DND-41 (cell line): Measurements from ENCODE around the gene MEGF8.

Source experiments
- ATAC-seq: fragments of 200-7000 bp; cut with Tn5 transposase; 3 replicates; pipeline ENCODE4 v1.9.1; 2021; ENCODE audit warnings: low read depth; ENCODE audit not compliant: insufficient read depth
- DNase-seq: peaks from one replicate; pipeline ENCODE4 v3.0.0-alpha.2; 2020
- H2AFZ ChIP-seq: 2 replicates; pipeline ENCODE4 v1.6.0; 2012; ENCODE audit warnings: low read depth, low read length
- H3K27ac ChIP-seq: 2 replicates; pipeline ENCODE4 v1.5.1; 2012; ENCODE audit warnings: low read length, inconsistent platforms
- H3K27me3 ChIP-seq: fragments of 200-600 bp; sonication (generic); 2 replicates; pipeline ENCODE4 v1.6.0; 2012; ENCODE audit warnings: low read length, mild to moderate bottlenecking, inconsistent platforms; ENCODE audit not compliant: insufficient read depth, poor library complexity
- H3K36me3 ChIP-seq: 2 replicates; pipeline ENCODE4 v1.5.1; 2012; ENCODE audit warnings: low read length, inconsistent platforms; ENCODE audit not compliant: insufficient read depth
- H3K4me1 ChIP-seq: 2 replicates; pipeline ENCODE4 v1.5.1; 2012; ENCODE audit warnings: mild to moderate bottlenecking, low read length; ENCODE audit not compliant: insufficient read depth
- H3K4me2 ChIP-seq: 2 replicates; pipeline ENCODE4 v1.6.0; 2012; ENCODE audit warnings: mild to moderate bottlenecking, moderate library complexity, low read length, inconsistent platforms; ENCODE audit not compliant: insufficient read depth
- H3K4me3 ChIP-seq, 2 experiments: fragments of 200-600 bp in 1 of 2; shearing (Covaris generic) in 1 of 2; 2 replicates each; pipeline ENCODE4 v1.5.1; 2012 to 2016; ENCODE audit warnings: inconsistent platforms in 2 of 2, low read length in 2 of 2, mild to moderate bottlenecking in 2 of 2, low read depth in 1 of 2, moderate library complexity in 1 of 2
- H3K79me2 ChIP-seq: 2 replicates; pipeline ENCODE4 v1.6.0; 2012; ENCODE audit warnings: low read length, inconsistent platforms; ENCODE audit not compliant: insufficient read depth
- H3K9ac ChIP-seq: 2 replicates; pipeline ENCODE4 v1.6.0; 2012; ENCODE audit warnings: low read depth, mild to moderate bottlenecking, inconsistent platforms, low read length, moderate library complexity
- H3K9me3 ChIP-seq: 2 replicates; pipeline ENCODE4 v1.5.1; 2012; ENCODE audit warnings: low read length, moderate library complexity, mild to moderate bottlenecking, inconsistent platforms; ENCODE audit not compliant: insufficient read depth, severe bottlenecking
- H4K20me1 ChIP-seq: 2 replicates; pipeline ENCODE4 v1.6.0; 2012; ENCODE audit warnings: low read length; ENCODE audit not compliant: insufficient read depth
- EZH2 ChIP-seq: IDR thresholded peaks from 3 replicates; pipeline ENCODE4 v1.6.1; 2012; ENCODE audit warnings: borderline replicate concordance, low read depth, mild to moderate bottlenecking, moderate library complexity, low read length, inconsistent platforms; ENCODE audit not compliant: severe bottlenecking
- TF ChIP-seq, protein P1 (sequence below): IDR thresholded peaks from 2 replicates; pipeline ENCODE4 v1.5.1; 2012; ENCODE audit warnings: borderline replicate concordance, low read length, moderate library complexity, mild to moderate bottlenecking; ENCODE audit not compliant: poor library complexity, severe bottlenecking; ENCODE audit errors: extremely low read depth

The MEGF8 gene

GRCh38 chr19:42344336-42344893 is 19.0 kb downstream of the MEGF8 start:
- Histone ChIP-seq H3K9ac (no peak overlapping the region), H3K4me3 (no peak overlapping the region), H2AFZ (no peak overlapping the region), H3K4me1 (no peaks in the 10 kb centered on the region), H3K79me2 (no peaks in the 10 kb centered on the region), H3K27ac (no peak overlapping the region), H3K4me2 (no peak overlapping the region), H4K20me1 (0 out of 2 replicates have a peak, but pooled peaks cover 2% of the 10 kb centered on the region), H3K9me3 (no peaks in the 10 kb centered on the region), H3K36me3 (peaks cover 19% of the 10 kb centered on the region), H3K27me3 (no peaks in the 10 kb centered on the region)
- DNase-seq (no peak), ATAC-seq (no peak)
- TF ChIP-seq, protein P1, sequence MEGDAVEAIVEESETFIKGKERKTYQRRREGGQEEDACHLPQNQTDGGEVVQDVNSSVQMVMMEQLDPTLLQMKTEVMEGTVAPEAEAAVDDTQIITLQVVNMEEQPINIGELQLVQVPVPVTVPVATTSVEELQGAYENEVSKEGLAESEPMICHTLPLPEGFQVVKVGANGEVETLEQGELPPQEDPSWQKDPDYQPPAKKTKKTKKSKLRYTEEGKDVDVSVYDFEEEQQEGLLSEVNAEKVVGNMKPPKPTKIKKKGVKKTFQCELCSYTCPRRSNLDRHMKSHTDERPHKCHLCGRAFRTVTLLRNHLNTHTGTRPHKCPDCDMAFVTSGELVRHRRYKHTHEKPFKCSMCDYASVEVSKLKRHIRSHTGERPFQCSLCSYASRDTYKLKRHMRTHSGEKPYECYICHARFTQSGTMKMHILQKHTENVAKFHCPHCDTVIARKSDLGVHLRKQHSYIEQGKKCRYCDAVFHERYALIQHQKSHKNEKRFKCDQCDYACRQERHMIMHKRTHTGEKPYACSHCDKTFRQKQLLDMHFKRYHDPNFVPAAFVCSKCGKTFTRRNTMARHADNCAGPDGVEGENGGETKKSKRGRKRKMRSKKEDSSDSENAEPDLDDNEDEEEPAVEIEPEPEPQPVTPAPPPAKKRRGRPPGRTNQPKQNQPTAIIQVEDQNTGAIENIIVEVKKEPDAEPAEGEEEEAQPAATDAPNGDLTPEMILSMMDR: no peak
- no peak for TF ChIP-seq EZH2

DNA sequence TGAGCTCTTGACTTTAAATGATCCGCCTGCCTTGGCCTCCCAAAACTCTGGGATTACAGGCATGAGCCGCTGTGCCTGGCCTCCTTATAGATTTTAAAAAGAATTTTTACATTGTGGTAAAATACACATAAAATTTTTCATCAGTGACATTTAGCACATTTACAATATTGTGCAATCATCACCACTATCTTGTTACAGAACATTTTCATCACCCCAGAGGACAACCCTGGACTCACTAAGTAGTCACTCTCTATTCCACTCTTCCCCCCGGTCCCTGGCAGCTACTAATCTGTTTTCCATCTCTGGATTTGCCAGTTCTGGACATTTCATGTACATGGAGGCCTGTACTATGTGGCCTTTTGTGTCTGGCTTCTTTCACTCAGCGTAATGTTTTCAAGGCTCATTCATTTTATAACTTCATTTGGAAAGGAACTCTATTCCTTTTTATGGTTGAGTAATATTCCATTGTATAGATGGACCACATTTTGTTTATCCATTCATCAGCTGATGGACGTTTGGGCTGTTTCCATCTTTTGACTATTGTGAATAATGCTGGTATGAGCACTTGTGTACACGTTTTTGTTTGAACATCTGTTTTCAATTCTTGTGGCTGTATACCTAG is 19.9 kb downstream of the MEGF8 start:
- H3K9ac ChIP-seq: no peak overlapping the region
- no peaks in the 10 kb centered on the region for H3K4me1 ChIP-seq
- ATAC-seq (no peak), DNase-seq (no peak)
- H3K9me3 ChIP-seq: no peaks in the 10 kb centered on the region
- no peak overlapping the region for H3K4me2 ChIP-seq
- no peak overlapping the region for H3K4me3 ChIP-seq
- TF ChIP-seq, protein P1: no peak
- no peak for TF ChIP-seq EZH2
- 0 out of 2 replicates have a peak, but pooled peaks cover 2% of the 10 kb centered on the region for H4K20me1 ChIP-seq
- H2AFZ ChIP-seq: no peak overlapping the region
- peaks cover 19% of the 10 kb centered on the region for H3K36me3 ChIP-seq
- H3K27ac ChIP-seq: no peak overlapping the region
- no peaks in the 10 kb centered on the region for H3K27me3 ChIP-seq
- H3K79me2 ChIP-seq: no peaks in the 10 kb centered on the region

DNA sequence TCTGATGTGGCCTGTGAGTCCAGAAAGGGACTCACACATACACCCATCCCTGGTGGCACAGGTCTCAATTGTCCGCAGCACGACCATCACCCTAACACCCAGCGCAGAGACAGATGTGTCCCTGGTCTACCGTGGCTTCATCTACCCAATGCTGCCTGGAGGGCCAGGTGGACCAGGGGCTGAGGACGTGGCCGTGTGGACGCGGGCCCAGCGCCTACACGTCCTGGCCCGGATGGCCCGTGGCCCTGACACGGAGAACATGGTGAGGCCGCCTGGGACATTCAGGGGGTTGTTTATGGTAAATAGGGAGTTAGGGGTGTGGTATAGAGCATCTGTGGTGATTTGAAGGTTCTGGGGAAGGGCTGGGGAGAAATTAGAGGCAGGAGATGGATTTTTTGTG is 22.8 kb downstream of the MEGF8 start:
- H3K27me3 ChIP-seq: no peaks in the 10 kb centered on the region
- H3K4me3 ChIP-seq: no peak overlapping the region
- TF ChIP-seq, protein P1: no peak
- no peak for TF ChIP-seq EZH2
- H3K27ac ChIP-seq: no peak overlapping the region
- no peak overlapping the region for H2AFZ ChIP-seq
- peaks cover 20% of the 10 kb centered on the region for H3K36me3 ChIP-seq
- no peaks in the 10 kb centered on the region for H3K9me3 ChIP-seq
- DNase-seq (no peak), ATAC-seq (no peak)
- no peaks in the 10 kb centered on the region for H3K79me2 ChIP-seq
- H3K4me1 ChIP-seq: no peaks in the 10 kb centered on the region
- no peak overlapping the region for H3K9ac ChIP-seq
- H3K4me2 ChIP-seq: no peak overlapping the region
- H4K20me1 ChIP-seq: 0 out of 2 replicates have a peak, but pooled peaks cover 2% of the 10 kb centered on the region
